Neural cell (in vitro differentiated cells): ENCODE measurements around the gene GAB2.

Experiments used
- CTCF ChIP-seq: fragments of 450-650 bp; IDR thresholded peaks from 2 replicates; pipeline ENCODE4 v1.5.1; 2014; ENCODE audit warnings: antibody characterized with exemption, mild to moderate bottlenecking, moderate library complexity; ENCODE audit not compliant: poor library complexity, severe bottlenecking
- EP300 ChIP-seq: fragments of 450-650 bp; conservative IDR thresholded peaks from 2 replicates; pipeline ENCODE4 v1.6.1; 2014; ENCODE audit warnings: antibody characterized with exemption, mild to moderate bottlenecking, moderate library complexity; ENCODE audit not compliant: poor library complexity, severe bottlenecking
- EZH2 ChIP-seq: fragments of 200-600, 300-800 bp; shearing (Covaris generic), sonication (generic); IDR thresholded peaks from 2 replicates; pipeline ENCODE4 v1.6.1; 2014; ENCODE audit warnings: antibody characterized with exemption, low read length, borderline replicate concordance, mild to moderate bottlenecking; ENCODE audit not compliant: insufficient read depth, poor library complexity, severe bottlenecking
- REST ChIP-seq: IDR thresholded peaks from 2 replicates; pipeline ENCODE4 v1.6.1; 2012; ENCODE audit warnings: borderline replicate concordance
- TAF1 ChIP-seq: IDR thresholded peaks from 2 replicates; pipeline ENCODE4 v1.6.1; 2012; ENCODE audit warnings: low read depth

GRCh38 chr11:78299000-78299710 is 118.5 kb downstream of the GAB2 start:
- TF ChIP-seq CTCF (no peak), EP300 (no peak), EZH2 (no peak), TAF1 (no peak), REST (no peak)
